Measurements from ENCODE around the gene ACOT9. TPM values are rescaled to one million over a fixed set of nuclear protein-coding genes. Genes with fewer than 3 reads are reported as not detected.

Gene ACOT9
- total RNA-seq, 1 experiment from 2014 or later: 44.5 TPM

DNA sequence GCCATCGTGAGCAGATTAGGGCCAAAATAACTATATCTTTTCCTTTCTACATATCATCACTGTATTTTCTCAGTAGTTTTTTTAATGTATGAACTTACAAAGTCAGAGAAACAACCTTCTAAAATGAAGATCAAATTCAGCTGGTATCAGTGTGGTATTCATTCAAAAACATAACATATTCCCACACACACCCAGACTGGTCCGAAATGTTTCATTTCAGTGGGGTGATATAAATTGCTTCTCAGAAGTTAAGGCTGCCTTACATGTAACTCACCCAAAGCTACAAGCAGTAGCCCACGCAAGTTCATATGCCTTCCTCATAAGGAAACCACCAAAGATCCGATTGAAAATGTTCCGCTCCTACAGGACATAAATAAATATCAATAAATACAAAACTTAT lies 37.8 kb downstream of the ACOT9 start:
- Histone ChIP-seq H3K4me3 (ENCODE audit: low read depth in 2 of 2, low read length in 2 of 2) (no peak overlapping the region), H3K36me3 (ENCODE audit: control insufficient read depth, insufficient read depth, low read length) (peaks cover 2% of the 10 kb centered on the region; the same call in 1 of the 2 replicates), H3K4me1 (ENCODE audit: control insufficient read depth, insufficient read depth, low read length) (no peaks in the 10 kb centered on the region), H3K27ac (ENCODE audit: low read length) (no peak overlapping the region), H3K9me3 (ENCODE audit: control insufficient read depth, insufficient read depth, low read depth, low read length) (no peaks in the 10 kb centered on the region), H3K27me3 (ENCODE audit: control insufficient read depth, insufficient read depth, low read length) (no peaks in the 10 kb centered on the region)
- intact Hi-C loops (cut with micrococcal nuclease; ENCODE audit: unreplicated experiment): no loop called here
- ChIA-PET POLR2A (no interaction called here), CTCF (no interaction called here)
- TF ChIP-seq SIN3A (IDR thresholded peaks at IDR 0.05; ENCODE audit: borderline replicate concordance, insufficient read depth, low read depth, low read length) (no peak), TCF7L2 (IDR thresholded peaks at IDR 0.05; ENCODE audit: low read depth, low read length) (no peak), POLR2AphosphoS5 (IDR thresholded peaks at IDR 0.05; ENCODE audit: low read depth, low read length) (no peak)
- TF ChIP-seq, protein P1, sequence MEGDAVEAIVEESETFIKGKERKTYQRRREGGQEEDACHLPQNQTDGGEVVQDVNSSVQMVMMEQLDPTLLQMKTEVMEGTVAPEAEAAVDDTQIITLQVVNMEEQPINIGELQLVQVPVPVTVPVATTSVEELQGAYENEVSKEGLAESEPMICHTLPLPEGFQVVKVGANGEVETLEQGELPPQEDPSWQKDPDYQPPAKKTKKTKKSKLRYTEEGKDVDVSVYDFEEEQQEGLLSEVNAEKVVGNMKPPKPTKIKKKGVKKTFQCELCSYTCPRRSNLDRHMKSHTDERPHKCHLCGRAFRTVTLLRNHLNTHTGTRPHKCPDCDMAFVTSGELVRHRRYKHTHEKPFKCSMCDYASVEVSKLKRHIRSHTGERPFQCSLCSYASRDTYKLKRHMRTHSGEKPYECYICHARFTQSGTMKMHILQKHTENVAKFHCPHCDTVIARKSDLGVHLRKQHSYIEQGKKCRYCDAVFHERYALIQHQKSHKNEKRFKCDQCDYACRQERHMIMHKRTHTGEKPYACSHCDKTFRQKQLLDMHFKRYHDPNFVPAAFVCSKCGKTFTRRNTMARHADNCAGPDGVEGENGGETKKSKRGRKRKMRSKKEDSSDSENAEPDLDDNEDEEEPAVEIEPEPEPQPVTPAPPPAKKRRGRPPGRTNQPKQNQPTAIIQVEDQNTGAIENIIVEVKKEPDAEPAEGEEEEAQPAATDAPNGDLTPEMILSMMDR (IDR thresholded peaks at IDR 0.05): no peak
- TF ChIP-seq, protein P2, sequence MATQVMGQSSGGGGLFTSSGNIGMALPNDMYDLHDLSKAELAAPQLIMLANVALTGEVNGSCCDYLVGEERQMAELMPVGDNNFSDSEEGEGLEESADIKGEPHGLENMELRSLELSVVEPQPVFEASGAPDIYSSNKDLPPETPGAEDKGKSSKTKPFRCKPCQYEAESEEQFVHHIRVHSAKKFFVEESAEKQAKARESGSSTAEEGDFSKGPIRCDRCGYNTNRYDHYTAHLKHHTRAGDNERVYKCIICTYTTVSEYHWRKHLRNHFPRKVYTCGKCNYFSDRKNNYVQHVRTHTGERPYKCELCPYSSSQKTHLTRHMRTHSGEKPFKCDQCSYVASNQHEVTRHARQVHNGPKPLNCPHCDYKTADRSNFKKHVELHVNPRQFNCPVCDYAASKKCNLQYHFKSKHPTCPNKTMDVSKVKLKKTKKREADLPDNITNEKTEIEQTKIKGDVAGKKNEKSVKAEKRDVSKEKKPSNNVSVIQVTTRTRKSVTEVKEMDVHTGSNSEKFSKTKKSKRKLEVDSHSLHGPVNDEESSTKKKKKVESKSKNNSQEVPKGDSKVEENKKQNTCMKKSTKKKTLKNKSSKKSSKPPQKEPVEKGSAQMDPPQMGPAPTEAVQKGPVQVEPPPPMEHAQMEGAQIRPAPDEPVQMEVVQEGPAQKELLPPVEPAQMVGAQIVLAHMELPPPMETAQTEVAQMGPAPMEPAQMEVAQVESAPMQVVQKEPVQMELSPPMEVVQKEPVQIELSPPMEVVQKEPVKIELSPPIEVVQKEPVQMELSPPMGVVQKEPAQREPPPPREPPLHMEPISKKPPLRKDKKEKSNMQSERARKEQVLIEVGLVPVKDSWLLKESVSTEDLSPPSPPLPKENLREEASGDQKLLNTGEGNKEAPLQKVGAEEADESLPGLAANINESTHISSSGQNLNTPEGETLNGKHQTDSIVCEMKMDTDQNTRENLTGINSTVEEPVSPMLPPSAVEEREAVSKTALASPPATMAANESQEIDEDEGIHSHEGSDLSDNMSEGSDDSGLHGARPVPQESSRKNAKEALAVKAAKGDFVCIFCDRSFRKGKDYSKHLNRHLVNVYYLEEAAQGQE (IDR thresholded peaks at IDR 0.05; ENCODE audit: insufficient read depth in 1 of 2, low read depth in 2 of 2, low read length in 1 of 2): no peak
- DNase-seq (ENCODE audit: low read depth, low spot score): no peak
- in situ Hi-C loops (cut with HindIII; ENCODE audit: low pct_unique_long_range_greater_than_20kb, low sequenced_read_pairs): no loop called here
- no TSS peak for BruUV-seq (replicated peaks)
- ATAC-seq: no peak

DNA sequence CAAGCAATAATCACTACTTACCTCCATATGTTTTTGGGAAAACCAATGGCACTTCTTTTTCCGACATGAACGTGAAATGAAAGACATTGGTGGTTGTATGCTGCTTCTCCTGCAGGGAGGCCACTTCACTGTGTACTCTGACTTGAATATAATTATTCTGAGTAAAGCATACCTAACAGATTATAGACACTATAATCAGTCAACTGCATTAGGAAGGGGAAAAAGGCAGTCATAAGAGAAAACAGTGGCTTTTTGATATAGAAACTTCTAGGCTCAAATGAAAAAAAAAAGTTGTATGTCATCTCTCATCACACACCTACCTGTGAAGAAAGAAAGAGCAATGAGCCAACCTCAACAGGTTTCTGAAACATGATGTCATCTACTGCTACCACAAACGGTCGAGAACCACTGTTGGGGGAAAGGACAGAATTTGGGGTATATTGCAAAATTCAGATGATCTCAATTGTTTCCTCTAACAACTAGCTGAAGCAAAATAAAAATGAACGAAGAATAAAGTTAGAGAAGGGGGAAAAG lies 38.3 kb downstream of the ACOT9 start:
- ATAC-seq (no peak), DNase-seq (ENCODE audit: low read depth, low spot score) (no peak)
- TF ChIP-seq, protein P2 (IDR thresholded peaks at IDR 0.05; ENCODE audit: insufficient read depth in 1 of 2, low read depth in 2 of 2, low read length in 1 of 2): no peak
- TF ChIP-seq TCF7L2 (IDR thresholded peaks at IDR 0.05; ENCODE audit: low read depth, low read length) (no peak), SIN3A (IDR thresholded peaks at IDR 0.05; ENCODE audit: borderline replicate concordance, insufficient read depth, low read depth, low read length) (no peak), POLR2AphosphoS5 (IDR thresholded peaks at IDR 0.05; ENCODE audit: low read depth, low read length) (no peak)
- TF ChIP-seq, protein P1 (IDR thresholded peaks at IDR 0.05): no peak
- in situ Hi-C loops (cut with HindIII; ENCODE audit: low pct_unique_long_range_greater_than_20kb, low sequenced_read_pairs) (no loop called here), intact Hi-C loops (cut with micrococcal nuclease; ENCODE audit: unreplicated experiment) (no loop called here)
- Histone ChIP-seq H3K4me3 (ENCODE audit: low read depth in 2 of 2, low read length in 2 of 2) (no peak overlapping the region), H3K27me3 (ENCODE audit: control insufficient read depth, insufficient read depth, low read length) (no peaks in the 10 kb centered on the region), H3K9me3 (ENCODE audit: control insufficient read depth, insufficient read depth, low read depth, low read length) (no peaks in the 10 kb centered on the region), H3K4me1 (ENCODE audit: control insufficient read depth, insufficient read depth, low read length) (no peaks in the 10 kb centered on the region), H3K27ac (ENCODE audit: low read length) (no peak overlapping the region), H3K36me3 (ENCODE audit: control insufficient read depth, insufficient read depth, low read length) (peaks cover 2% of the 10 kb centered on the region; the same call in 1 of the 2 replicates)
- BruUV-seq (replicated peaks): no TSS peak
- ChIA-PET POLR2A (no interaction called here), CTCF (no interaction called here)
